Activated CD8-positive, alpha-beta T cell treated with anti-CD3 and anti-CD28 coated beads for 36 hours (primary cell): Measurements from ENCODE around the gene TFIP11. TPM values are rescaled to one million over a fixed set of nuclear protein-coding genes. Genes with fewer than 3 reads are reported as not detected.

Experiments
- ATAC-seq: fragments of 200-7000 bp; cut with Tn5 transposase; one replicate; pipeline ENCODE4 v1.10.0; 2021; ENCODE audit warnings: mild to moderate bottlenecking, moderate library complexity
- CTCF ChIA-PET: fragments of 350-600 bp; sonication (Branson Sonifier 250); formaldehyde crosslinking; loops from one replicate; lab custom pipeline; 2021; ENCODE audit warnings: antibody characterized with exemption; lab: Charles Lee
- POLR2A ChIA-PET: fragments of 350-600 bp; sonication (Branson Sonifier 250); formaldehyde crosslinking; loops from one replicate; lab custom pipeline; 2021; ENCODE audit warnings: antibody characterized with exemption; lab: Charles Lee
- DNase-seq: peaks from one replicate; pipeline ENCODE4 v3.0.0-alpha.2; 2020
- H3K27ac Mint-ChIP-seq: one replicate; pipeline ENCODE4 v1.8.0; 2021; ENCODE audit warnings: mild to moderate bottlenecking, mixed read lengths
- H3K27me3 Mint-ChIP-seq: one replicate; pipeline ENCODE4 v1.8.0; 2021; ENCODE audit warnings: mixed read lengths
- H3K36me3 Mint-ChIP-seq: one replicate; pipeline ENCODE4 v1.8.0; 2021; ENCODE audit warnings: low read depth, mixed read lengths
- H3K4me1 Mint-ChIP-seq: one replicate; pipeline ENCODE4 v1.8.0; 2021; ENCODE audit warnings: low read depth, mixed read lengths
- H3K4me3 Mint-ChIP-seq: one replicate; pipeline ENCODE4 v1.8.0; 2021; ENCODE audit warnings: mild to moderate bottlenecking, moderate library complexity, mixed read lengths
- H3K9me3 Mint-ChIP-seq: one replicate; pipeline ENCODE4 v1.8.0; 2021; ENCODE audit warnings: mixed read lengths
- CTCF ChIP-seq: fragments of 200-600 bp; IDR thresholded peaks from one replicate; pipeline ENCODE4 v1.8.0; 2022; ENCODE audit warnings: antibody characterized with exemption, mild to moderate bottlenecking
- intact Hi-C: fragments of 100-400 bp; cut with micrococcal nuclease; formaldehyde crosslinking; loops from one replicate; pipeline ENCODE4 v1.10.0; 2022
- total RNA-seq, 2 experiments: library from RNA; stranded (reverse); gene quantifications; one replicate each; pipeline ENCODE4 v1.2.3, GENCODE V29; 2021

The TFIP11 gene
- total RNA-seq, 2 experiments from 2014 or later: 37.4 to 37.8 TPM

GRCh38 chr22:26457661-26458272 lies 54.5 kb downstream of the TFIP11 start:
- Mint-ChIP-seq H3K36me3 (peaks cover 32% of the 10 kb centered on the region), H3K4me1 (no peaks in the 10 kb centered on the region), H3K9me3 (no peaks in the 10 kb centered on the region), H3K4me3 (no peak overlapping the region), H3K27me3 (no peaks in the 10 kb centered on the region), H3K27ac (no peak overlapping the region)
- TF ChIP-seq CTCF: no peak
- ATAC-seq (no peak), DNase-seq (no peak)
- intact Hi-C loops: no loop called here
- ChIA-PET POLR2A (no interaction called here), CTCF (interaction anchor here (1.0 kb wide), 1 partner anchor 91 kb away, joined by 4 read pairs; no protein-coding TSS in a partner anchor)

DNA sequence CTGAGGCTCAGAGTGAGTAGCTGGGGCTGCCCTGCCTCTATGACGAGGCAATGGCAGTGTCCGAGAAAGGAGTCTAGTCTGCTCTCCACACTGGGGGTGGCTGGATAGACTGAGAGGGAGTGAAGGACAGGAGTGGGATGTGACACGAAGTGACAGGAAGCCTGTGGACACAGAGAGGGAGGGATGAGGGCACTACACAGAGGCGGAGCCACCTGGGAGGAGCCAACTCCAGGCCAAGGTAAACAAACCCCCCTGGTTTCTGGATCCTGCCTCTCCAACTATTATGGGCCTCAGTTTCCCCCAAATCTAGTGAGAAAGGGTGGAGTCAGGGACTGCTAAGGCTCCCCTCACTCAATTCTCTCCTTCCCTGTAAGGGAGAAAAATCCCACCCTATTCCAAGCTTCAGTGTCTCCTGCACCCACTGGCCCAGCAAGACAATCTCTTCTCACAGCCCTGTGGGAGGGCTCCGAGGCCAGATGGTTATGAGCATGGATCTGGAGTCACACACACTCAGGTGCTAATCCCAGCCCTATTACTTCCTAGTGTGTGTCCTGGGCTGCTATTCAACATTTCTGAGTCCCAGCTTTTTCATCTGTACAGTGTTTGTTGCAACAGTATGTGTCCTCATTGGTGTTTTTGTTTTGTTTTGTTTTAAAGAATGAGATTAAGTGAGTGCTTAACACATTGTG lies 58.3 kb downstream of the TFIP11 start:
- TF ChIP-seq CTCF: no peak
- Mint-ChIP-seq H3K27ac (no peak overlapping the region), H3K4me1 (no peaks in the 10 kb centered on the region), H3K27me3 (no peaks in the 10 kb centered on the region), H3K4me3 (no peak overlapping the region), H3K36me3 (peaks cover 25% of the 10 kb centered on the region), H3K9me3 (no peaks in the 10 kb centered on the region)
- DNase-seq (no peak), ATAC-seq (no peak)
- ChIA-PET CTCF (interaction anchor here (1.6 kb wide), 1 partner anchor 8 kb away, joined by 6 read pairs; no protein-coding TSS in a partner anchor), POLR2A (interaction anchor here (1.3 kb wide), 1 partner anchor 23 kb away, joined by 4 read pairs; no protein-coding TSS in a partner anchor)
- intact Hi-C loops: no loop called here

GRCh38 chr22:26453216-26453615 lies 59.1 kb downstream of the TFIP11 start:
- Mint-ChIP-seq H3K4me1 (no peaks in the 10 kb centered on the region), H3K4me3 (no peak overlapping the region), H3K36me3 (peaks cover 25% of the 10 kb centered on the region), H3K9me3 (no peaks in the 10 kb centered on the region), H3K27me3 (no peaks in the 10 kb centered on the region), H3K27ac (no peak overlapping the region)
- no peak for DNase-seq
- ChIA-PET CTCF (interaction anchor here (1.0 to 1.6 kb wide), 2 partner anchors 9 to 89 kb away, joined by 4 to 6 read pairs; no protein-coding TSS in a partner anchor), POLR2A (interaction anchor here (1.3 kb wide), 1 partner anchor 22 kb away, joined by 4 read pairs; no protein-coding TSS in a partner anchor)
- ATAC-seq: no peak
- no peak for TF ChIP-seq CTCF
- intact Hi-C loops: no loop called here

GRCh38 chr22:26452236-26453016 lies 59.8 kb downstream of the TFIP11 start:
- no peak overlapping the region for H3K27ac Mint-ChIP-seq
- no peaks in the 10 kb centered on the region for H3K27me3 Mint-ChIP-seq
- ChIA-PET POLR2A (interaction anchor here (0.8 to 1.6 kb wide), 3 partner anchors 9 to 50 kb away, joined by 3 to 4 read pairs (median 4); no protein-coding TSS in a partner anchor), CTCF (interaction anchor here (0.7 to 1.6 kb wide), 3 partner anchors 8 to 88 kb away, joined by 3 to 6 read pairs (median 4); no protein-coding TSS in a partner anchor)
- ATAC-seq (no peak), DNase-seq (no peak)
- H3K36me3 Mint-ChIP-seq: peaks cover 22% of the 10 kb centered on the region
- TF ChIP-seq CTCF: no peak
- no peaks in the 10 kb centered on the region for H3K4me1 Mint-ChIP-seq
- no peaks in the 10 kb centered on the region for H3K9me3 Mint-ChIP-seq
- H3K4me3 Mint-ChIP-seq: no peak overlapping the region
- intact Hi-C loops: no loop called here
